Fibroblast of lung (primary cell): ENCODE measurements around the gene PPP1R14B.
"Not testable (repeated sequence)": the region's sequence is repeated elsewhere in the genome, so short reads cannot be mapped to it uniquely, and the experiment has no call there.

ENCODE experiments used
- CTCF ChIP-seq, 2 donors: IDR thresholded peaks in 1 of 2; conservative IDR thresholded peaks in 1 of 2; 1 replicate in 1 of 2; 2 replicates in 1 of 2; pipeline ENCODE4 v1.5.1; 2011 to 2012; ENCODE audit warnings: low read length in 2 of 2, control low read depth in 1 of 2, inconsistent platforms in 1 of 2, low read depth in 1 of 2, mild to moderate bottlenecking in 1 of 2
- EZH2 ChIP-seq: IDR thresholded peaks from 2 replicates; pipeline ENCODE4 v1.5.1; 2012; ENCODE audit warnings: low read length, control low read depth, mild to moderate bottlenecking; ENCODE audit errors: missing control alignments

- not testable (repeated sequence) for TF ChIP-seq CTCF (conservative IDR thresholded peaks at IDR 0.05 in 1 of 2, IDR thresholded peaks at IDR 0.05 in 1 of 2; ENCODE audit: low read depth in 1 of 2, low read length in 2 of 2); EZH2
Measured at GRCh38 chr11:64246621-64246870, 197 bp downstream of the PPP1R14B start.
